ENCODE measurements around the gene C5orf34.
"Not testable (repeated sequence)": the region's sequence is repeated elsewhere in the genome, so short reads cannot be mapped to it uniquely, and the experiment has no call there.

DNA sequence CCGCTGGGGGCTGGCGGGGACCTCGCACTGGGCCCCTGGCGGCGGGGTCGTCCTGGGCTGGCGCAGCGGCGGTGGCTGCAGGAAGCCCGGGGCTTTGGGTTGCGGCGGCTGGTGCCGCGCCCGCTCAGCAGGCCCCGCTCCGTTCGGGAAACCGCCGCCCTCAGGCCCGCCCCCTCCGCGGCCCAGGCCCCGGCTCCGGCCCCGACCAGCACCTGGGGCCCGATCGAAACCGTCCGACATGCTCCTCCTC, 41.6 kb upstream of the C5orf34 start:
- TF ChIP-seq, protein P1, sequence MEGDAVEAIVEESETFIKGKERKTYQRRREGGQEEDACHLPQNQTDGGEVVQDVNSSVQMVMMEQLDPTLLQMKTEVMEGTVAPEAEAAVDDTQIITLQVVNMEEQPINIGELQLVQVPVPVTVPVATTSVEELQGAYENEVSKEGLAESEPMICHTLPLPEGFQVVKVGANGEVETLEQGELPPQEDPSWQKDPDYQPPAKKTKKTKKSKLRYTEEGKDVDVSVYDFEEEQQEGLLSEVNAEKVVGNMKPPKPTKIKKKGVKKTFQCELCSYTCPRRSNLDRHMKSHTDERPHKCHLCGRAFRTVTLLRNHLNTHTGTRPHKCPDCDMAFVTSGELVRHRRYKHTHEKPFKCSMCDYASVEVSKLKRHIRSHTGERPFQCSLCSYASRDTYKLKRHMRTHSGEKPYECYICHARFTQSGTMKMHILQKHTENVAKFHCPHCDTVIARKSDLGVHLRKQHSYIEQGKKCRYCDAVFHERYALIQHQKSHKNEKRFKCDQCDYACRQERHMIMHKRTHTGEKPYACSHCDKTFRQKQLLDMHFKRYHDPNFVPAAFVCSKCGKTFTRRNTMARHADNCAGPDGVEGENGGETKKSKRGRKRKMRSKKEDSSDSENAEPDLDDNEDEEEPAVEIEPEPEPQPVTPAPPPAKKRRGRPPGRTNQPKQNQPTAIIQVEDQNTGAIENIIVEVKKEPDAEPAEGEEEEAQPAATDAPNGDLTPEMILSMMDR (IDR thresholded peaks at IDR 0.05), result not testable (repeated sequence)
- TF ChIP-seq POLR2AphosphoS5, POLR2A, EP300 (IDR thresholded peaks at IDR 0.05): not testable (repeated sequence)

Data from gastroesophageal sphincter (tissue), 3 donors.